DND-41 (cell line): ENCODE data around the gene SEPTIN10.

Experiments used
- ATAC-seq: fragments of 200-7000 bp; cut with Tn5 transposase; 3 replicates; pipeline ENCODE4 v1.9.1; 2021; ENCODE audit warnings: low read depth; ENCODE audit not compliant: insufficient read depth
- DNase-seq: peaks from one replicate; pipeline ENCODE4 v3.0.0-alpha.2; 2020
- H2AFZ ChIP-seq: 2 replicates; pipeline ENCODE4 v1.6.0; 2012; ENCODE audit warnings: low read depth, low read length
- H3K27ac ChIP-seq: 2 replicates; pipeline ENCODE4 v1.5.1; 2012; ENCODE audit warnings: low read length, inconsistent platforms
- H3K27me3 ChIP-seq: fragments of 200-600 bp; sonication (generic); 2 replicates; pipeline ENCODE4 v1.6.0; 2012; ENCODE audit warnings: low read length, mild to moderate bottlenecking, inconsistent platforms; ENCODE audit not compliant: insufficient read depth, poor library complexity
- H3K36me3 ChIP-seq: 2 replicates; pipeline ENCODE4 v1.5.1; 2012; ENCODE audit warnings: low read length, inconsistent platforms; ENCODE audit not compliant: insufficient read depth
- H3K4me1 ChIP-seq: 2 replicates; pipeline ENCODE4 v1.5.1; 2012; ENCODE audit warnings: mild to moderate bottlenecking, low read length; ENCODE audit not compliant: insufficient read depth
- H3K4me2 ChIP-seq: 2 replicates; pipeline ENCODE4 v1.6.0; 2012; ENCODE audit warnings: mild to moderate bottlenecking, moderate library complexity, low read length, inconsistent platforms; ENCODE audit not compliant: insufficient read depth
- H3K4me3 ChIP-seq, 2 experiments: fragments of 200-600 bp in 1 of 2; shearing (Covaris generic) in 1 of 2; 2 replicates each; pipeline ENCODE4 v1.5.1; 2012 to 2016; ENCODE audit warnings: inconsistent platforms in 2 of 2, low read length in 2 of 2, mild to moderate bottlenecking in 2 of 2, low read depth in 1 of 2, moderate library complexity in 1 of 2
- H3K79me2 ChIP-seq: 2 replicates; pipeline ENCODE4 v1.6.0; 2012; ENCODE audit warnings: low read length, inconsistent platforms; ENCODE audit not compliant: insufficient read depth
- H3K9ac ChIP-seq: 2 replicates; pipeline ENCODE4 v1.6.0; 2012; ENCODE audit warnings: low read depth, mild to moderate bottlenecking, inconsistent platforms, low read length, moderate library complexity
- H3K9me3 ChIP-seq: 2 replicates; pipeline ENCODE4 v1.5.1; 2012; ENCODE audit warnings: low read length, moderate library complexity, mild to moderate bottlenecking, inconsistent platforms; ENCODE audit not compliant: insufficient read depth, severe bottlenecking
- H4K20me1 ChIP-seq: 2 replicates; pipeline ENCODE4 v1.6.0; 2012; ENCODE audit warnings: low read length; ENCODE audit not compliant: insufficient read depth
- EZH2 ChIP-seq: IDR thresholded peaks from 3 replicates; pipeline ENCODE4 v1.6.1; 2012; ENCODE audit warnings: borderline replicate concordance, low read depth, mild to moderate bottlenecking, moderate library complexity, low read length, inconsistent platforms; ENCODE audit not compliant: severe bottlenecking
- TF ChIP-seq, protein P1 (sequence below): IDR thresholded peaks from 2 replicates; pipeline ENCODE4 v1.5.1; 2012; ENCODE audit warnings: borderline replicate concordance, low read length, moderate library complexity, mild to moderate bottlenecking; ENCODE audit not compliant: poor library complexity, severe bottlenecking; ENCODE audit errors: extremely low read depth

Gene SEPTIN10

DNA sequence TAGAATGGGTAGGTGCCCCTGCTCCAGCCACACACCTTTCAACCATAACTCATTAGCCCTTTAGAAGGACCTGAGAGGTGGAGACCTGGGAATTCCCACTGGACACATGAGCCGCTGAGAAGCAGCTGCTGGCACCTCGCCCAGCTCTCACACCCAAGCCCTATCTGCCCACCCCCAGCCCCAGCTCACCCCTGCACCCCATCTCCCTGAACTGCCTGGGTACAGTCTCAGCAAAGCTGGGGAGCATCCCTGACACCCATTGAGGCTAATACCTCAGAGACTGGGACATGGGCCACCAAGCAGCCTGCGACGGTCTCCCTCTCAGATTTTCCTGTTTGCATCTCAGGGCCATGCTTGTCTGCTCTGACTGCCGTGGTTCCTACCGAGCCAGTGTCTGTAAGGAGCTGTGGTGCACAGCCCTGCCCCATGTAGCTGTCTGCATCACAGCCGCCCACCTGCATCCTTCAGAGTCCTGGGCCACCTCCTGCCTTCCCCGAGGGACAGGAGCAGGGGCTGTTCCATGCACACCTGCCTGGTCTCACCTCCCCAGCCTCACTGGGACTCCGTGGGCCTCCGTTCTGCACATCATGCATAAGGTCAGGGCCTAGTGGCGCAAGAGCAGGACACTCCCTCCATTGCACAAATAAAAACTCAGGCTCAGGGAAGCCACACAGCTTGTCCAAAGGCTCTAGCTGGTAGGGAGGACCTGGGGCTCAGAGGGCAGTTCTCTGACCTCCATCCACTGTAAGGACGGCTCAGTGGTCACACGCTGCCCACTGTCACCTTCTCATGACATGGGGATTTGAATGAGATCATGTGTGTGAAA lies 90.0 kb downstream of the SEPTIN10 start:
- Histone ChIP-seq H3K4me1 (no peaks in the 10 kb centered on the region), H3K36me3 (no peaks in the 10 kb centered on the region), H3K79me2 (no peaks in the 10 kb centered on the region), H3K9ac (no peak overlapping the region), H3K27me3 (peaks cover 9% of the 10 kb centered on the region), H3K4me2 (no peak overlapping the region), H3K4me3 (no peak overlapping the region), H2AFZ (no peak overlapping the region), H3K27ac (no peak overlapping the region), H4K20me1 (no peaks in the 10 kb centered on the region; the same call in 1 of the 2 replicates), H3K9me3 (no peaks in the 10 kb centered on the region)
- TF ChIP-seq, protein P1, sequence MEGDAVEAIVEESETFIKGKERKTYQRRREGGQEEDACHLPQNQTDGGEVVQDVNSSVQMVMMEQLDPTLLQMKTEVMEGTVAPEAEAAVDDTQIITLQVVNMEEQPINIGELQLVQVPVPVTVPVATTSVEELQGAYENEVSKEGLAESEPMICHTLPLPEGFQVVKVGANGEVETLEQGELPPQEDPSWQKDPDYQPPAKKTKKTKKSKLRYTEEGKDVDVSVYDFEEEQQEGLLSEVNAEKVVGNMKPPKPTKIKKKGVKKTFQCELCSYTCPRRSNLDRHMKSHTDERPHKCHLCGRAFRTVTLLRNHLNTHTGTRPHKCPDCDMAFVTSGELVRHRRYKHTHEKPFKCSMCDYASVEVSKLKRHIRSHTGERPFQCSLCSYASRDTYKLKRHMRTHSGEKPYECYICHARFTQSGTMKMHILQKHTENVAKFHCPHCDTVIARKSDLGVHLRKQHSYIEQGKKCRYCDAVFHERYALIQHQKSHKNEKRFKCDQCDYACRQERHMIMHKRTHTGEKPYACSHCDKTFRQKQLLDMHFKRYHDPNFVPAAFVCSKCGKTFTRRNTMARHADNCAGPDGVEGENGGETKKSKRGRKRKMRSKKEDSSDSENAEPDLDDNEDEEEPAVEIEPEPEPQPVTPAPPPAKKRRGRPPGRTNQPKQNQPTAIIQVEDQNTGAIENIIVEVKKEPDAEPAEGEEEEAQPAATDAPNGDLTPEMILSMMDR, result no peak
- TF ChIP-seq EZH2, result no peak
- DNase-seq (no peak), ATAC-seq (no peak)

DNA sequence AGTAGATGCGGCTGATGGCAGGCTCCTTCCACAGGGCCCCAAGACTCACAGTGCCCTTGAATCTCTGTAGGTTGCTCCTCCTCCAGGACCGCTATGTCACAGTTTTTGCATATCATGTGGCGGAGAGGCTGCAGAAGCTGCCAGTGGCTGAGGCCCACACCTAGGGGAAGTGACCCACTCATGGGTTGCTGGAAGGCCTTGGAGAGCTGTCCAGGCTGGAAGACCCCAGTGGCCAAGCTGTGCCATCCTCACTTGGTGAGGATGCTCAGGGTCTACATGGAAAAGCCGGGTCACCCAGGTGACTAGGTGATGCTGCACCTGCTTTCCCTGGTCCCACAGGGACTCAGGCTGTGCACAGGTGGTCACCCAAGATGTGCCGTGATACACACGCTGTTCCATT lies 90.6 kb downstream of the SEPTIN10 start:
- H3K27me3 ChIP-seq, result peaks cover 3% of the 10 kb centered on the region
- DNase-seq (no peak), ATAC-seq (no peak)
- no peak for TF ChIP-seq EZH2
- TF ChIP-seq, protein P1, result no peak
- H4K20me1 ChIP-seq, result no peaks in the 10 kb centered on the region; the same call in 1 of the 2 replicates
- no peak overlapping the region for H3K27ac ChIP-seq
- H3K4me3 ChIP-seq, result no peak overlapping the region
- no peaks in the 10 kb centered on the region for H3K79me2 ChIP-seq
- H2AFZ ChIP-seq, result no peak overlapping the region
- no peak overlapping the region for H3K9ac ChIP-seq
- no peak overlapping the region for H3K4me2 ChIP-seq
- H3K9me3 ChIP-seq, result no peaks in the 10 kb centered on the region
- H3K4me1 ChIP-seq, result no peaks in the 10 kb centered on the region
- no peaks in the 10 kb centered on the region for H3K36me3 ChIP-seq

DNA sequence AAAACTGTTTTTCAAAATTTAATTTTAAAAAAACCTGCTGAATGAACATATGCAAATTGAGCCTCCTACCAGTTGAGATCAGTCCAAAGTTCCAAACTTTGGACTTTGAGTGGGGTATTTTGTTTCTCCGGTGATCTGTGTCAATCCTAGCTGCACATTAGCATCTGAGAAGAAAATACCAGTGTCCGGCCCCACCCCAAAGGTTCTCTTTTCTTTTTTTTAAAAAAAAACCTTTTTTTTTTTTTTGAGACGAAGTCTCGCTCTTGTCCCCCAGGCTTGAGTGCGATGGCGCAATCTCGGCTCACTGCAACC lies 91.7 kb downstream of the SEPTIN10 start:
- DNase-seq (no peak), ATAC-seq (no peak)
- Histone ChIP-seq H2AFZ (no peak overlapping the region), H3K9me3 (no peaks in the 10 kb centered on the region), H3K27me3 (no peaks in the 10 kb centered on the region), H3K4me2 (no peak overlapping the region), H3K4me1 (no peaks in the 10 kb centered on the region), H3K27ac (no peak overlapping the region), H4K20me1 (no peaks in the 10 kb centered on the region; the same call in 1 of the 2 replicates), H3K79me2 (no peaks in the 10 kb centered on the region), H3K9ac (no peak overlapping the region), H3K36me3 (no peaks in the 10 kb centered on the region), H3K4me3 (no peak overlapping the region)
- no peak for TF ChIP-seq EZH2
- TF ChIP-seq, protein P1, result no peak
